Stimulated activated CD4-positive, alpha-beta T cell treated with anti-CD3 and anti-CD28 coated beads, Interleukin-12 subunit alpha, Interleukin-12 subunit beta, amount 100 ng/mL, for 24 hours (primary cell): ENCODE measurements around the gene CORO1C.
"Not testable (repeated sequence)": the region's sequence is repeated elsewhere in the genome, so short reads cannot be mapped to it uniquely, and the experiment has no call there.

Experiments used
- DNase-seq, 2 experiments: peaks; one replicate each; pipeline ENCODE4 v3.0.0-alpha.2; 2020; ENCODE audit warnings: low read depth in 2 of 2

The CORO1C gene

GRCh38 chr12:108633534-108634248, 97.6 kb downstream of the CORO1C start, which contains the start of gene SELPLG:
Gene SELPLG (minus strand): TSS chr12:108633894. CDS start chr12:108624307, 9,587 bp downstream.
- DNase-seq, result peak in 1 of 2 experiments; percentile 72

- DNase-seq, result no peak
These were observed 98.2 kb downstream of the CORO1C start for GRCh38 chr12:108633081-108633533.

- not testable (repeated sequence) for DNase-seq
These were observed 100.1 kb downstream of the CORO1C start for GRCh38 chr12:108631261-108631660.

GRCh38 chr12:108630481-108631207, 100.7 kb downstream of the CORO1C start:
- DNase-seq, result no peak

- no peak for DNase-seq
These were observed 101.4 kb downstream of the CORO1C start for GRCh38 chr12:108629824-108630476.

GRCh38 chr12:108629151-108629550, 102.2 kb downstream of the CORO1C start:
- no peak for DNase-seq

GRCh38 chr12:108627134-108627920, 104.0 kb downstream of the CORO1C start:
- DNase-seq, result no peak

- DNase-seq, result no peak
These were observed 106.1 kb downstream of the CORO1C start for GRCh38 chr12:108625228-108625627.

- DNase-seq, result no peak
These were observed 107.7 kb downstream of the CORO1C start for GRCh38 chr12:108623577-108623976.

- no peak for DNase-seq
These were observed 108.3 kb downstream of the CORO1C start for GRCh38 chr12:108622921-108623514.

- DNase-seq, result no peak
These were observed 108.9 kb downstream of the CORO1C start for GRCh38 chr12:108622421-108622820.

GRCh38 chr12:108621161-108621560, 110.2 kb downstream of the CORO1C start:
- DNase-seq, result no peak

GRCh38 chr12:108620236-108620879, 111.0 kb downstream of the CORO1C start:
- DNase-seq, result no peak

GRCh38 chr12:108619369-108620160, 111.8 kb downstream of the CORO1C start:
- DNase-seq, result no peak

GRCh38 chr12:108618953-108619274, 112.4 kb downstream of the CORO1C start:
- not testable (repeated sequence) for DNase-seq

- DNase-seq, result peak in 1 of 2 experiments; percentile 77
These were observed 113.0 kb downstream of the CORO1C start for GRCh38 chr12:108618079-108618952.

GRCh38 chr12:108616941-108617858, 114.1 kb downstream of the CORO1C start:
- peak; percentile 68 to 76 for DNase-seq

GRCh38 chr12:108616359-108616758, 115.0 kb downstream of the CORO1C start:
- no peak for DNase-seq
